HepG2 (cell line): ENCODE measurements around the gene IQCH. TPM values are rescaled to one million over a fixed set of nuclear protein-coding genes. Genes with fewer than 3 reads are reported as not detected.

ENCODE experiments used
- ATAC-seq: fragments of 200-7000 bp; cut with Tn5 transposase; 3 replicates; pipeline ENCODE4 v1.9.1; 2020; ENCODE audit warnings: mild to moderate bottlenecking, moderate library complexity
- BruUV-seq: library from RNA; stranded (reverse); fragments of 400-500 nt; replicated peaks from 2 replicates; lab custom pipeline; 2021; lab: Mats Ljungman, UMichigan
- CTCF ChIA-PET: fragments of 300-600 bp; formaldehyde crosslinking; extraction: SDS; loops from one replicate; lab custom pipeline; 2021; ENCODE audit warnings: low total read pairs, inconsistent platforms, low intra/inter-chr PET ratio; lab: Yijun Ruan, JAX
- POLR2A ChIA-PET: fragments of 350-600 bp; sonication (Branson Sonifier 250); formaldehyde crosslinking; loops from one replicate; lab custom pipeline; 2020; ENCODE audit warnings: antibody characterized with exemption, inconsistent platforms; lab: Yijun Ruan, JAX
- DNase-seq: peaks from one replicate; pipeline ENCODE4 v3.0.0-alpha.2; 2015; ENCODE audit warnings: low spot score
- FAIRE-seq: peaks from 3 replicates; lab custom pipeline; 2011; peaks lifted over from hg19 to GRCh38; lab: Jason Lieb, UNC
- H2AFZ ChIP-seq: one replicate; pipeline ENCODE4 v1.6.1; 2011; ENCODE audit warnings: low read length, inconsistent platforms
- H3K27ac ChIP-seq: fragments of 300-600 bp; 3 replicates; pipeline ENCODE4 v1.8.0; 2011; ENCODE audit warnings: mixed run types, mild to moderate bottlenecking, mixed read lengths, low read length, inconsistent platforms; ENCODE audit not compliant: insufficient read depth; ENCODE audit errors: extremely low read length
- H3K27me3 ChIP-seq, 2 experiments: fragments of 200-600 bp in 1 of 2; 2 replicates in 1 of 2; 3 replicates in 1 of 2; pipeline versions ENCODE4 v1.6.0 to v1.8.0; 2011; ENCODE audit warnings: low read length in 2 of 2, mild to moderate bottlenecking in 2 of 2, moderate library complexity in 2 of 2, inconsistent platforms in 1 of 2; ENCODE audit not compliant: insufficient read depth in 2 of 2, control insufficient read depth in 1 of 2
- H3K36me3 ChIP-seq, 2 experiments: fragments of 200-600 bp in 1 of 2; replicated peaks in 1 of 2; 2 replicates in 1 of 2; 3 replicates in 1 of 2; pipeline versions ENCODE4 v1.5.1 to v1.8.0; 2011; ENCODE audit warnings: low read length in 2 of 2, inconsistent platforms in 1 of 2; ENCODE audit not compliant: insufficient read depth in 2 of 2, control insufficient read depth in 1 of 2
- H3K4me1 ChIP-seq: 2 replicates; pipeline ENCODE4 v1.5.1; 2012; ENCODE audit warnings: low read length, inconsistent platforms; ENCODE audit not compliant: insufficient read depth
- H3K4me2 ChIP-seq: 2 replicates; pipeline ENCODE4 v1.6.0; 2011; ENCODE audit warnings: low read depth, low read length, inconsistent platforms
- H3K4me3 ChIP-seq, 3 experiments: fragments of 200-600 bp in 1 of 3; sonication (generic), shearing (Covaris generic) in 1 of 3; replicated peaks in 1 of 3; 2 replicates each; pipeline ENCODE4 v1.5.1; 2011 to 2016; ENCODE audit warnings: low read length in 3 of 3, inconsistent platforms in 2 of 3, low read depth in 2 of 3, mild to moderate bottlenecking in 2 of 3, control low read depth in 1 of 3, mixed read lengths in 1 of 3; ENCODE audit not compliant: insufficient read depth in 1 of 3
- H3K79me2 ChIP-seq: one replicate; pipeline ENCODE4 v1.6.1; 2011; ENCODE audit warnings: low read length, inconsistent platforms; ENCODE audit not compliant: insufficient read depth
- H3K9ac ChIP-seq: 2 replicates; pipeline ENCODE4 v1.6.0; 2011; ENCODE audit warnings: mild to moderate bottlenecking, low read depth, low read length, inconsistent platforms; ENCODE audit not compliant: insufficient read depth
- H3K9me3 ChIP-seq: 2 replicates; pipeline ENCODE4 v1.5.1; 2012; ENCODE audit warnings: mild to moderate bottlenecking, low read length
- H4K20me1 ChIP-seq: 2 replicates; pipeline ENCODE4 v1.6.0; 2011; ENCODE audit warnings: inconsistent platforms, mild to moderate bottlenecking, low read length, moderate library complexity; ENCODE audit not compliant: insufficient read depth
- FOXM1 ChIP-seq: sonication (generic); formaldehyde crosslinking; IDR thresholded peaks from 2 replicates; pipeline ENCODE4 v1.5.0; 2020; ENCODE audit warnings: missing genetic modification reagents
- HMG20A ChIP-seq: IDR thresholded peaks from 2 replicates; pipeline ENCODE4 v1.6.1; 2016; ENCODE audit warnings: borderline replicate concordance
- MAFK ChIP-seq, 2 experiments: IDR thresholded peaks in 1 of 2; conservative IDR thresholded peaks in 1 of 2; 2 replicates each; pipeline ENCODE4 v1.6.1; 2011; ENCODE audit warnings: improper control_type of control experiment in 2 of 2, low read length in 2 of 2
- MED8 ChIP-seq: sonication (generic); formaldehyde crosslinking; IDR thresholded peaks from 2 replicates; pipeline ENCODE4 v1.8.1; 2023; ENCODE audit warnings: mild to moderate bottlenecking, missing genetic modification reagents; ENCODE audit not compliant: insufficient replicate concordance
- SCMH1 ChIP-seq: sonication (generic); formaldehyde crosslinking; IDR thresholded peaks from 2 replicates; pipeline ENCODE4 v1.9.0; 2021; ENCODE audit warnings: missing genetic modification reagents, mild to moderate bottlenecking, borderline replicate concordance
- TBX2 ChIP-seq: sonication (generic); formaldehyde crosslinking; IDR thresholded peaks from 2 replicates; pipeline ENCODE4 v1.5.0; 2020; ENCODE audit warnings: missing genetic modification reagents, mild to moderate bottlenecking, borderline replicate concordance
- ZNF367 ChIP-seq: sonication (generic); formaldehyde crosslinking; IDR thresholded peaks from 2 replicates; pipeline ENCODE4 v1.4.0; 2020; ENCODE audit warnings: missing genetic modification reagents, borderline replicate concordance
- ZNF530 ChIP-seq: sonication (generic); formaldehyde crosslinking; IDR thresholded peaks from 2 replicates; pipeline ENCODE4 v1.5.0; 2020; ENCODE audit warnings: low read depth, mild to moderate bottlenecking, missing genetic modification reagents
- ZNF616 ChIP-seq: sonication (generic); formaldehyde crosslinking; IDR thresholded peaks from 2 replicates; pipeline ENCODE4 v1.5.0; 2020; ENCODE audit warnings: low read depth, mild to moderate bottlenecking, missing genetic modification reagents
- WGBS: methylation state at CpG from one replicate; pipeline ENCODE4 v1.1.6; 2017; ENCODE audit warnings: low lambda C conversion rate; 5-methylcytosine and 5-hydroxymethylcytosine counted together
- in situ Hi-C: cut with HindIII; loops from 2 replicates; pipeline ENCODE4 v1.10.0; 2017; ENCODE audit warnings: low pct_unique_long_range_greater_than_20kb; ENCODE audit not compliant: extremely low pct_ligation_motif_present
- intact Hi-C: fragments of 100-400 bp; cut with micrococcal nuclease; formaldehyde crosslinking; loops from one replicate; pipeline ENCODE4 v1.10.0; 2022; ENCODE audit not compliant: unreplicated experiment
- polyA plus RNA-seq, 8 experiments: library from polyadenylated mRNA; depleted of rRNA in 3 of 8; stranded (reverse) in 7 of 8; unstranded in 1 of 8; fragments of >200 nt; fragmentation: Illumina TruSeq in 4 of 8; extraction: Trizol in 4 of 8; gene quantifications; 2 replicates each; pipeline versions ENCODE4 v1.2.1 to v1.2.3, GENCODE V29; 2011 to 2016; ENCODE audit warnings: low read depth in 4 of 8, missing spikeins in 1 of 8, mixed read lengths in 1 of 8; ENCODE audit not compliant: insufficient read depth in 1 of 8
- total RNA-seq, 5 experiments: library from RNA; depleted of rRNA; stranded (reverse); fragments of >200 nt; fragmentation: Illumina TruSeq; extraction: Trizol; gene quantifications; 2 replicates each; pipeline ENCODE4 v1.2.3, GENCODE V29; 2016; ENCODE audit warnings: low read depth in 1 of 5

IQCH gene
- total and polyA plus RNA-seq, 2 of the 13 experiments (the other 11 are each of a cell fraction or from before 2014, with no cell fraction given): 0.16 to 0.55 TPM

DNA sequence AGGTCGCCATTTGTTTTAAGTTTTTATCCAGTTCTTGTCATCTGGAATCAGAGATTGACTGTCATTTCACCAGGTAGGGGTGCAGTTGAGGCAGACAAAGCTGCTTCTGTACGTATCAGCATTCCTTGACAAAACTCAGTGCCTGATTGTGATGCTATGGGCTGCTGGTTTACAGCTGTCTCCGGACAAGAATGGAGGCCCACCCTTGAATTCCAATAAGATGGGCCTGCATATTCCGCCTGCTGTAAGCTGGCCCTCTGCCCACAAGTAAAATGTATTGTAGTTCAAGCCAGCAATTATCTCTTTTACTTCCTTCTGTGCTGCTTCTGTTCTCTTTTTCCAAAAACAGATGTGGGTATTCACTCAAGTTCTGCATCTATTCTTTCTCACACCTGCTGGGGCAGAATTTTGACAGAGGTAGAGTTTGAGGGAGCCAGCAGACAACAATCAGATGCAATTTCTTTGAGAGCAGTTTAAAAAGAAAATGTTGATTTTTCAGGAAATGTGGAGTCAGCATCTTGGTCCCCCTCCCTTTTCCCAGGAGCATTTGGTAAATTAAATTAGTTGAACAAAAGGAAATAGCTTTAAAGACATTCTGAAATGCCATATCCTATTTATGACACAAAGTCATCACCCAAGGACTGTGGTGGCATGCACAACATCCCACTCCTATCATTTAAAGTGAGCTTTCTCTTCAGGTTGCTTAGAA is 53.5 kb downstream of the IQCH start:
- WGBS: 10% methylated on average over 3 of the region's 4 CpGs
- Histone ChIP-seq H3K27me3 (no peaks in the 10 kb centered on the region), H3K4me2 (no peak overlapping the region), H3K27ac (no peak overlapping the region), H3K36me3 (no peaks in the 10 kb centered on the region), H3K9ac (no peak overlapping the region), H3K79me2 (no peaks in the 10 kb centered on the region)
- in situ Hi-C loops: no loop called here
- no peak for FAIRE-seq
- TF ChIP-seq ZNF367: no peak
- peak; percentile 36 to 65; a peak in 3 of 4 replicates for TF ChIP-seq MAFK (conservative IDR thresholded peaks at IDR 0.05 in 1 of 2, IDR thresholded peaks at IDR 0.05 in 1 of 2; ENCODE audit: low read length in 2 of 2)
- TF ChIP-seq MED8 (CRISPR knock-in tag): no peak
- no peak for TF ChIP-seq ZNF616 (CRISPR knock-in tag)
- no peak for TF ChIP-seq SCMH1 (CRISPR knock-in tag)
- TF ChIP-seq, all 625 proteins: peak for 1
- Histone ChIP-seq H4K20me1 (no peaks in the 10 kb centered on the region), H2AFZ (no peak overlapping the region), H3K4me1 (no peaks in the 10 kb centered on the region), H3K9me3 (no peaks in the 10 kb centered on the region), H3K4me3 (no peak overlapping the region)
- ATAC-seq (no peak), DNase-seq (no peak)
- no TSS peak for BruUV-seq
- ChIA-PET POLR2A (no interaction called here), CTCF (no interaction called here)
- intact Hi-C loops: loop anchor here (5.0 kb wide), 1 partner anchor 529 kb away; no protein-coding TSS in a partner anchor

DNA sequence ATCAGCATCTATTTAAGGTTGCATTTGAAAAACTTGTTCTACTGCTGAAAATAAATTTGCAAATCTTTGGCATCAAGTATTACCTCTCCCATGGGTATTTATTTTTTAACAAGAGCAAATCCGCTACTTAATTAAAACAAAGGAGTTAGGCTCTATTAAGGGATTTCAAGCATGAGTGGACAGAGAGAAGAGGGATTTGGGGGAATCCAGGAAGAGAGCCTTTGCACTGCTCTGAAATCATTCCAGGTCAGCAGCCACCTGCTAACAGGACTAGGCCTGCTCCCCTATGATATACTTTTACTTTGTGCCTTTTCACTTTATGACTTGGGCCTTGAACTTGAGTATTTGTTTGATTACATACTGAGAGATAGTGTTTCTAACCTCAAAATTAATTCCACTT is 57.1 kb downstream of the IQCH start:
- H3K4me3 ChIP-seq: no peak overlapping the region
- no peak overlapping the region for H2AFZ ChIP-seq
- 58% methylated on average over 1 of the region's 1 CpG for WGBS
- in situ Hi-C loops (no loop called here), intact Hi-C loops (no loop called here)
- H3K27ac ChIP-seq: no peak overlapping the region
- H3K4me2 ChIP-seq: no peak overlapping the region
- POLR2A ChIA-PET: no interaction called here
- CTCF ChIA-PET: no interaction called here
- H3K79me2 ChIP-seq: no peaks in the 10 kb centered on the region
- no peaks in the 10 kb centered on the region for H4K20me1 ChIP-seq
- FAIRE-seq (no peak), ATAC-seq (no peak), DNase-seq (no peak)
- H3K9ac ChIP-seq: no peak overlapping the region
- no peaks in the 10 kb centered on the region for H3K9me3 ChIP-seq
- no peak for TF ChIP-seq HMG20A (CRISPR knock-in tag)
- no peak for TF ChIP-seq TBX2 (CRISPR knock-in tag)
- no peak for TF ChIP-seq FOXM1
- no peak for TF ChIP-seq ZNF530 (CRISPR knock-in tag)
- no peaks in the 10 kb centered on the region; a peak in 1 of 5 replicates for H3K27me3 ChIP-seq
- H3K36me3 ChIP-seq: no peaks in the 10 kb centered on the region
- no peaks in the 10 kb centered on the region for H3K4me1 ChIP-seq
- BruUV-seq: no TSS peak
